PC-3 (cell line): ENCODE data around the gene IL3. TPM values are rescaled to one million over a fixed set of nuclear protein-coding genes. Genes with fewer than 3 reads are reported as not detected.

ENCODE experiments used
- ATAC-seq: fragments of 200-7000 bp; cut with Tn5 transposase; 2 replicates; pipeline ENCODE4 v1.9.1; 2020; ENCODE audit warnings: mild to moderate bottlenecking, moderate library complexity
- BruUV-seq: library from RNA; stranded (reverse); fragments of 400-500 nt; replicated peaks from 2 replicates; lab custom pipeline; 2021; lab: Mats Ljungman, UMichigan
- CTCF ChIA-PET: fragments of 300-600 bp; sonication (Branson Sonifier 250); formaldehyde crosslinking; loops from one replicate; lab custom pipeline; 2022; ENCODE audit warnings: antibody characterized with exemption; lab: Charles Lee
- POLR2A ChIA-PET: fragments of 300-600 bp; sonication (Branson Sonifier 250); formaldehyde crosslinking; loops from one replicate; lab custom pipeline; 2022; ENCODE audit warnings: antibody characterized with exemption; ENCODE audit not compliant: unreplicated experiment; lab: Charles Lee
- DNase-seq: peaks from one replicate; pipeline ENCODE4 v3.0.0-alpha.2; 2015
- H2AFZ ChIP-seq: fragments of 300-600 bp; sonication (generic); 2 replicates; pipeline ENCODE4 v1.6.0; 2016; ENCODE audit warnings: antibody characterized with exemption, low read length
- H3F3A ChIP-seq: fragments of 300-600 bp; sonication (generic); one replicate; pipeline ENCODE4 v1.6.0; 2017; ENCODE audit warnings: antibody characterized with exemption, low read length, control low read depth, mild to moderate bottlenecking; ENCODE audit not compliant: unreplicated experiment
- H3K27ac ChIP-seq: fragments of 300-600 bp; sonication (generic); 2 replicates; pipeline ENCODE4 v1.5.1; 2016; ENCODE audit warnings: mild to moderate bottlenecking, low read length
- H3K27me3 ChIP-seq: fragments of 300-600 bp; sonication (generic); 2 replicates; pipeline ENCODE4 v1.6.1; 2016; ENCODE audit warnings: low read length, mixed read lengths
- H3K36me3 ChIP-seq: fragments of 300-600 bp; sonication (generic); 2 replicates; pipeline ENCODE4 v1.6.1; 2016; ENCODE audit warnings: low read depth, mixed run types, low read length, mixed read lengths
- H3K4me1 ChIP-seq: fragments of 300-600 bp; sonication (generic); 2 replicates; pipeline ENCODE4 v1.5.1; 2016; ENCODE audit warnings: low read length; ENCODE audit not compliant: insufficient read depth
- H3K4me2 ChIP-seq: fragments of 300-600 bp; sonication (generic); 2 replicates; pipeline ENCODE4 v1.6.0; 2016; ENCODE audit warnings: low read length
- H3K4me3 ChIP-seq: fragments of 300-600 bp; sonication (generic); 2 replicates; pipeline ENCODE4 v1.5.1; 2016; ENCODE audit warnings: mild to moderate bottlenecking, low read length, mixed read lengths
- H3K79me2 ChIP-seq: fragments of 300-600 bp; sonication (generic); 2 replicates; pipeline ENCODE4 v1.6.1; 2017; ENCODE audit warnings: low read length, mixed read lengths
- H3K9ac ChIP-seq: fragments of 300-600 bp; sonication (generic); 2 replicates; pipeline ENCODE4 v1.6.0; 2016; ENCODE audit warnings: mild to moderate bottlenecking, low read length
- H3K9me2 ChIP-seq: fragments of 300-600 bp; sonication (generic); replicated peaks from 2 replicates; pipeline ENCODE4 v1.6.1; 2016; ENCODE audit warnings: mixed run types, low read length, mixed read lengths
- H3K9me3 ChIP-seq: fragments of 300-600 bp; sonication (generic); 2 replicates; pipeline ENCODE4 v1.6.1; 2016; ENCODE audit warnings: low read length, mixed read lengths
- H4K20me1 ChIP-seq: fragments of 300-600 bp; sonication (generic); 2 replicates; pipeline ENCODE4 v1.6.1; 2016; ENCODE audit warnings: low read length, mixed read lengths
- CTCF ChIP-seq: fragments of 300-600 bp; sonication (generic); conservative IDR thresholded peaks from 2 replicates; pipeline ENCODE4 v1.5.1; 2017; ENCODE audit warnings: antibody characterized with exemption, low read depth, mild to moderate bottlenecking, low read length
- EZH2 ChIP-seq: fragments of 300-600 bp; sonication (generic); IDR thresholded peaks from one replicate; pipeline ENCODE4 v1.6.1; 2017; ENCODE audit warnings: antibody characterized with exemption, mild to moderate bottlenecking, low read length; ENCODE audit not compliant: unreplicated experiment
- EZH2phosphoT487 ChIP-seq: fragments of 300-600 bp; sonication (generic); IDR thresholded peaks from 2 replicates; pipeline ENCODE4 v1.6.1; 2018; ENCODE audit warnings: mild to moderate bottlenecking, antibody characterized with exemption, low read length, borderline replicate concordance
- intact Hi-C: fragments of 100-400 bp; cut with micrococcal nuclease; formaldehyde crosslinking; loops from 2 replicates; pipeline ENCODE4 v1.9.0; 2023
- total RNA-seq: library from RNA; depleted of rRNA; stranded (reverse); fragments of >200 nt; gene quantifications from 2 replicates; pipeline ENCODE4 v1.2.3, GENCODE V29; 2014

IL3 gene
- total RNA-seq, 1 experiment from 2014 or later: not detected

GRCh38 chr5:132075719-132076077 lies 15.2 kb downstream of the IL3 start:
- ATAC-seq: no peak
- intact Hi-C loops: no loop called here
- ChIA-PET CTCF (no interaction called here), POLR2A (no interaction called here)
- H3K27me3 ChIP-seq: no peaks in the 10 kb centered on the region
- no peaks in the 10 kb centered on the region for H3K36me3 ChIP-seq
- no peak for TF ChIP-seq EZH2
- no peak for TF ChIP-seq EZH2phosphoT487
- TF ChIP-seq CTCF: no peak
- H3K4me2 ChIP-seq: peak overlapping the region; percentile 84; the same call in 1 of the 2 replicates
- H3K79me2 ChIP-seq: peaks cover 13% of the 10 kb centered on the region
- no peaks in the 10 kb centered on the region for H4K20me1 ChIP-seq
- no TSS peak for BruUV-seq
- H3K9me3 ChIP-seq: no peaks in the 10 kb centered on the region
- no peak overlapping the region for H2AFZ ChIP-seq
- no peaks in the 10 kb centered on the region for H3F3A ChIP-seq
- H3K9me2 ChIP-seq: no peaks in the 10 kb centered on the region
- no peak overlapping the region for H3K4me3 ChIP-seq
- DNase-seq: no peak
- no peak overlapping the region for H3K27ac ChIP-seq
- no peak overlapping the region for H3K9ac ChIP-seq
- peaks cover 34% of the 10 kb centered on the region for H3K4me1 ChIP-seq

- Histone ChIP-seq H3K4me1 (peaks cover 34% of the 10 kb centered on the region), H3K9me2 (no peaks in the 10 kb centered on the region), H3F3A (no peaks in the 10 kb centered on the region), H4K20me1 (no peaks in the 10 kb centered on the region), H3K4me3 (no peak overlapping the region), H3K9me3 (no peaks in the 10 kb centered on the region), H3K36me3 (no peaks in the 10 kb centered on the region), H3K27me3 (no peaks in the 10 kb centered on the region), H3K79me2 (peaks cover 13% of the 10 kb centered on the region), H3K4me2 (no peak overlapping the region), H3K27ac (no peak overlapping the region), H3K9ac (no peak overlapping the region), H2AFZ (no peak overlapping the region)
- BruUV-seq: no TSS peak
- ATAC-seq (no peak), DNase-seq (no peak)
- ChIA-PET CTCF (no interaction called here), POLR2A (no interaction called here)
- intact Hi-C loops: no loop called here
- TF ChIP-seq EZH2 (no peak), CTCF (no peak), EZH2phosphoT487 (no peak)
These were observed 15.9 kb downstream of the IL3 start for GRCh38 chr5:132076202-132076830.

- Histone ChIP-seq H3F3A (no peaks in the 10 kb centered on the region), H3K27me3 (no peaks in the 10 kb centered on the region), H2AFZ (no peak overlapping the region), H3K27ac (no peak overlapping the region), H3K4me3 (no peak overlapping the region), H3K36me3 (no peaks in the 10 kb centered on the region), H3K9me2 (no peaks in the 10 kb centered on the region), H3K4me1 (peaks cover 34% of the 10 kb centered on the region), H3K9me3 (no peaks in the 10 kb centered on the region), H3K4me2 (no peak overlapping the region), H4K20me1 (no peaks in the 10 kb centered on the region), H3K9ac (no peak overlapping the region), H3K79me2 (peaks cover 13% of the 10 kb centered on the region)
- BruUV-seq: no TSS peak
- DNase-seq: no peak
- TF ChIP-seq EZH2phosphoT487: no peak
- no peak for TF ChIP-seq CTCF
- TF ChIP-seq EZH2: no peak
- no peak for ATAC-seq
- POLR2A ChIA-PET: interaction anchor here (0.5 to 0.6 kb wide), 2 partner anchors 51 to 1337 kb away, joined by 4 read pairs; no protein-coding TSS in a partner anchor
- intact Hi-C loops: no loop called here
- CTCF ChIA-PET: no interaction called here
These were observed 16.5 kb downstream of the IL3 start for GRCh38 chr5:132076983-132077382.
